K562 (cell line): Measurements from ENCODE around the gene MERTK. TPM values are rescaled to one million over a fixed set of nuclear protein-coding genes. Genes with fewer than 3 reads are reported as not detected.
A peak's percentile ranks its signal among the peaks of the same experiment; 100 is the strongest.

ENCODE experiments used
- EP400 ChIP-seq: fragments of 450-650 bp; IDR thresholded peaks from 2 replicates; pipeline ENCODE4 v1.6.1; 2017; ENCODE audit warnings: antibody characterized with exemption, mild to moderate bottlenecking, moderate library complexity
- FOXJ3 ChIP-seq: sonication (generic); formaldehyde crosslinking; IDR thresholded peaks from 2 replicates; pipeline ENCODE4 v1.4.0; 2020; ENCODE audit warnings: mild to moderate bottlenecking, missing genetic modification reagents
- HDAC1 ChIP-seq, 2 experiments: fragments of 450-650 bp; IDR thresholded peaks; 2 replicates each; pipeline ENCODE4 v1.6.1; 2016 to 2017; ENCODE audit warnings: inconsistent platforms in 1 of 2, mild to moderate bottlenecking in 1 of 2, moderate library complexity in 1 of 2
- ILK ChIP-seq: fragments of 450-650 bp; IDR thresholded peaks from 2 replicates; pipeline ENCODE4 v1.6.1; 2016; ENCODE audit warnings: missing genetic modification characterization, low read depth, mild to moderate bottlenecking, missing compliant biosample characterization, moderate library complexity, borderline replicate concordance
- JUND ChIP-seq, 2 experiments: IDR thresholded peaks; 2 replicates in 1 of 2; 3 replicates in 1 of 2; pipeline ENCODE4 v1.6.1; 2011; ENCODE audit warnings: borderline replicate concordance in 2 of 2, low read depth in 2 of 2, low read length in 2 of 2, improper control_type of control experiment in 1 of 2, missing biosample characterization in 1 of 2, missing genetic modification characterization in 1 of 2, missing genetic modification reagents in 1 of 2
- KLF10 ChIP-seq: fragments of 250-450 bp; sonication (Bioruptor Pico); IDR thresholded peaks from 2 replicates; pipeline ENCODE4 v1.6.1; 2021; ENCODE audit warnings: matching md5 sums
- MCM5 ChIP-seq: fragments of 450-650 bp; IDR thresholded peaks from 2 replicates; pipeline ENCODE4 v1.6.1; 2016; ENCODE audit warnings: low read depth
- NFE2 ChIP-seq: IDR thresholded peaks from 2 replicates; pipeline ENCODE4 v1.6.1; 2014; ENCODE audit warnings: antibody characterized with exemption, low read depth
- PRPF4 ChIP-seq: fragments of 200-400 bp; formaldehyde crosslinking; IDR thresholded peaks from one replicate; pipeline ENCODE4 v1.6.1; 2017; ENCODE audit warnings: low read length, low read depth, mild to moderate bottlenecking; ENCODE audit not compliant: insufficient read depth, poor library complexity, severe bottlenecking
- ZNF140 ChIP-seq: fragments of 250-450 bp; sonication (Bioruptor Pico); IDR thresholded peaks from 2 replicates; pipeline ENCODE4 v1.8.0; 2021; ENCODE audit warnings: moderate library complexity, mild to moderate bottlenecking, inconsistent platforms
- ZNF184 ChIP-seq: sonication (generic); formaldehyde crosslinking; IDR thresholded peaks from 2 replicates; pipeline ENCODE4 v1.5.0; 2020; ENCODE audit warnings: missing genetic modification reagents
- ZNF282 ChIP-seq: sonication (generic); formaldehyde crosslinking; IDR thresholded peaks from 2 replicates; pipeline ENCODE4 v1.8.1; 2023; ENCODE audit warnings: missing genetic modification reagents
- polyA plus RNA-seq, 8 experiments: library from polyadenylated mRNA; depleted of rRNA in 4 of 8; stranded (reverse) in 5 of 8; unstranded in 3 of 8; fragments of >200 nt; fragmentation: Nextera tagmentation in 2 of 8; fragmentation: Illumina TruSeq in 1 of 8; extraction: Ambion mirVana in 2 of 8; extraction: Trizol in 1 of 8; gene quantifications; 2 replicates each; pipeline versions ENCODE4 v1.2.1 to v1.2.3, GENCODE V29; 2011 to 2014; ENCODE audit warnings: inconsistent platforms in 1 of 8, missing spikeins in 1 of 8
- total RNA-seq, 7 experiments: library from RNA; depleted of rRNA in 6 of 7; stranded (reverse); fragments of >200 nt in 6 of 7; fragmentation: Illumina TruSeq in 2 of 7; extraction: Trizol in 2 of 7; gene quantifications; 2 replicates each; pipeline versions ENCODE4 v1.2.1 to v1.2.3, GENCODE V29; 2011 to 2021; ENCODE audit warnings: low replicate concordance in 1 of 7
- TF ChIP-seq, protein P1 (sequence below), 2 experiments: fragments of 450-650 bp; conservative IDR thresholded peaks; 2 replicates each; pipeline ENCODE4 v1.6.1; 2017; ENCODE audit warnings: mild to moderate bottlenecking in 2 of 2, moderate library complexity in 2 of 2
- TF ChIP-seq, protein P2 (sequence below), 2 experiments: fragments of 250-450 bp in 1 of 2; fragments of 450-650 bp in 1 of 2; sonication (Bioruptor Pico) in 1 of 2; IDR thresholded peaks; 2 replicates each; pipeline versions ENCODE4 v1.6.1 to v1.8.0; 2016 to 2021; ENCODE audit warnings: mild to moderate bottlenecking in 2 of 2, moderate library complexity in 2 of 2, missing compliant biosample characterization in 1 of 2, missing genetic modification characterization in 1 of 2
- TF ChIP-seq, protein P3 (sequence below): fragments of 250-450 bp; sonication (Bioruptor Pico); IDR thresholded peaks from 2 replicates; pipeline ENCODE4 v1.4.0; 2020
- TF ChIP-seq, protein P4 (sequence below), 2 experiments: fragments of 150-350 bp in 1 of 2; IDR thresholded peaks; 2 replicates each; pipeline ENCODE4 v1.6.1; 2012 to 2016; ENCODE audit warnings: low read depth in 2 of 2, low read length in 2 of 2, mild to moderate bottlenecking in 1 of 2, moderate library complexity in 1 of 2
- TF ChIP-seq, protein P5 (sequence below): fragments of 250-450 bp; sonication (Bioruptor Pico); IDR thresholded peaks from 2 replicates; pipeline ENCODE4 v1.5.0; 2021; ENCODE audit warnings: mild to moderate bottlenecking, borderline replicate concordance

Gene MERTK
- total and polyA plus RNA-seq, 9 of the 15 experiments (the other 6 are each of a cell fraction or from before 2014, with no cell fraction given) = 0.23 to 1.6 (median 0.74) TPM

DNA sequence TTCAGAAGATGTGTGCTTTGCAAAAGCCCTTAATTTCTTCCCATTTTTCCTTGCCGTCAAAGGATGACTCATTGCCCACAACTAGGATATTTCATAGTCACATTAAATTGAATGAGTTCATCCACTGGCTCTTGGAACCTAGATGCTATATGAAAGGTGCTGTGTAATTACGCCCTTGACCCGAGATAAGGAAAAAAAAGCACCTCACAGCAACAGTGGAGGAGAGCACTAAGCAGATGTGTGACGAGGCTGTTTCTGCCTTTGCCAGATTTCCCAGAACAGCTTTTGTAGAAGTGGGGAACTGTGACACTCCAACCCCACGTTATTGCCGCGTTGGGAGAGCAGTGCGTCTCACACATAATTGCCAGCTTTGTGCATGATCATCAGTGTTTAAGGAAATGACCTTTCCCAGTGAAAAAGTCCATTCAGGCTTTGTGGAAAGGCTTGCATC lies 123.4 kb downstream of the MERTK start (continued):
- TF ChIP-seq, protein P1, sequence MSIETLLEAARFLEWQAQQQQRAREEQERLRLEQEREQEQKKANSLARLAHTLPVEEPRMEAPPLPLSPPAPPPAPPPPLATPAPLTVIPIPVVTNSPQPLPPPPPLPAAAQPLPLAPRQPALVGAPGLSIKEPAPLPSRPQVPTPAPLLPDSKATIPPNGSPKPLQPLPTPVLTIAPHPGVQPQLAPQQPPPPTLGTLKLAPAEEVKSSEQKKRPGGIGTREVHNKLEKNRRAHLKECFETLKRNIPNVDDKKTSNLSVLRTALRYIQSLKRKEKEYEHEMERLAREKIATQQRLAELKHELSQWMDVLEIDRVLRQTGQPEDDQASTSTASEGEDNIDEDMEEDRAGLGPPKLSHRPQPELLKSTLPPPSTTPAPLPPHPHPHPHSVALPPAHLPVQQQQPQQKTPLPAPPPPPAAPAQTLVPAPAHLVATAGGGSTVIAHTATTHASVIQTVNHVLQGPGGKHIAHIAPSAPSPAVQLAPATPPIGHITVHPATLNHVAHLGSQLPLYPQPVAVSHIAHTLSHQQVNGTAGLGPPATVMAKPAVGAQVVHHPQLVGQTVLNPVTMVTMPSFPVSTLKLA (conservative IDR thresholded peaks at IDR 0.05) = 0 out of 4 replicates have a peak, but pooled peaks of 1 of the 2 experiments have one; percentile 27
- TF ChIP-seq ZNF282 (CRISPR knock-in tag) = no peak
- TF ChIP-seq HDAC1 (IDR thresholded peaks at IDR 0.05) = peak in 1 of 2 experiments; percentile 82; a peak in 2 of 4 replicates
- no peak for TF ChIP-seq ZNF184 (CRISPR knock-in tag)
- TF ChIP-seq, protein P2, sequence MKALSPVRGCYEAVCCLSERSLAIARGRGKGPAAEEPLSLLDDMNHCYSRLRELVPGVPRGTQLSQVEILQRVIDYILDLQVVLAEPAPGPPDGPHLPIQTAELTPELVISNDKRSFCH (CRISPR knock-in tag; IDR thresholded peaks at IDR 0.05) = no peak
- TF ChIP-seq, protein P2 (tag; IDR thresholded peaks at IDR 0.05) = no peak
- TF ChIP-seq, protein P3, sequence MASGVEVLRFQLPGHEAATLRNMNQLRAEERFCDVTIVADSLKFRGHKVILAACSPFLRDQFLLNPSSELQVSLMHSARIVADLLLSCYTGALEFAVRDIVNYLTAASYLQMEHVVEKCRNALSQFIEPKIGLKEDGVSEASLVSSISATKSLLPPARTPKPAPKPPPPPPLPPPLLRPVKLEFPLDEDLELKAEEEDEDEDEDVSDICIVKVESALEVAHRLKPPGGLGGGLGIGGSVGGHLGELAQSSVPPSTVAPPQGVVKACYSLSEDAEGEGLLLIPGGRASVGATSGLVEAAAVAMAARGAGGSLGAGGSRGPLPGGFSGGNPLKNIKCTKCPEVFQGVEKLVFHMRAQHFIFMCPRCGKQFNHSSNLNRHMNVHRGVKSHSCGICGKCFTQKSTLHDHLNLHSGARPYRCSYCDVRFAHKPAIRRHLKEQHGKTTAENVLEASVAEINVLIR = no peak
- TF ChIP-seq PRPF4 = no peak
- TF ChIP-seq MCM5 = no peak
- TF ChIP-seq ILK (tag) = no peak
- TF ChIP-seq, protein P4, sequence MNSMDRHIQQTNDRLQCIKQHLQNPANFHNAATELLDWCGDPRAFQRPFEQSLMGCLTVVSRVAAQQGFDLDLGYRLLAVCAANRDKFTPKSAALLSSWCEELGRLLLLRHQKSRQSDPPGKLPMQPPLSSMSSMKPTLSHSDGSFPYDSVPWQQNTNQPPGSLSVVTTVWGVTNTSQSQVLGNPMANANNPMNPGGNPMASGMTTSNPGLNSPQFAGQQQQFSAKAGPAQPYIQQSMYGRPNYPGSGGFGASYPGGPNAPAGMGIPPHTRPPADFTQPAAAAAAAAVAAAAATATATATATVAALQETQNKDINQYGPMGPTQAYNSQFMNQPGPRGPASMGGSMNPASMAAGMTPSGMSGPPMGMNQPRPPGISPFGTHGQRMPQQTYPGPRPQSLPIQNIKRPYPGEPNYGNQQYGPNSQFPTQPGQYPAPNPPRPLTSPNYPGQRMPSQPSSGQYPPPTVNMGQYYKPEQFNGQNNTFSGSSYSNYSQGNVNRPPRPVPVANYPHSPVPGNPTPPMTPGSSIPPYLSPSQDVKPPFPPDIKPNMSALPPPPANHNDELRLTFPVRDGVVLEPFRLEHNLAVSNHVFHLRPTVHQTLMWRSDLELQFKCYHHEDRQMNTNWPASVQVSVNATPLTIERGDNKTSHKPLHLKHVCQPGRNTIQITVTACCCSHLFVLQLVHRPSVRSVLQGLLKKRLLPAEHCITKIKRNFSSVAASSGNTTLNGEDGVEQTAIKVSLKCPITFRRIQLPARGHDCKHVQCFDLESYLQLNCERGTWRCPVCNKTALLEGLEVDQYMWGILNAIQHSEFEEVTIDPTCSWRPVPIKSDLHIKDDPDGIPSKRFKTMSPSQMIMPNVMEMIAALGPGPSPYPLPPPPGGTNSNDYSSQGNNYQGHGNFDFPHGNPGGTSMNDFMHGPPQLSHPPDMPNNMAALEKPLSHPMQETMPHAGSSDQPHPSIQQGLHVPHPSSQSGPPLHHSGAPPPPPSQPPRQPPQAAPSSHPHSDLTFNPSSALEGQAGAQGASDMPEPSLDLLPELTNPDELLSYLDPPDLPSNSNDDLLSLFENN (IDR thresholded peaks at IDR 0.05; ENCODE audit: low read depth in 2 of 2, low read length in 2 of 2) = no peak
- no peak for TF ChIP-seq ZNF140 (CRISPR knock-in tag)
- TF ChIP-seq, protein P5, sequence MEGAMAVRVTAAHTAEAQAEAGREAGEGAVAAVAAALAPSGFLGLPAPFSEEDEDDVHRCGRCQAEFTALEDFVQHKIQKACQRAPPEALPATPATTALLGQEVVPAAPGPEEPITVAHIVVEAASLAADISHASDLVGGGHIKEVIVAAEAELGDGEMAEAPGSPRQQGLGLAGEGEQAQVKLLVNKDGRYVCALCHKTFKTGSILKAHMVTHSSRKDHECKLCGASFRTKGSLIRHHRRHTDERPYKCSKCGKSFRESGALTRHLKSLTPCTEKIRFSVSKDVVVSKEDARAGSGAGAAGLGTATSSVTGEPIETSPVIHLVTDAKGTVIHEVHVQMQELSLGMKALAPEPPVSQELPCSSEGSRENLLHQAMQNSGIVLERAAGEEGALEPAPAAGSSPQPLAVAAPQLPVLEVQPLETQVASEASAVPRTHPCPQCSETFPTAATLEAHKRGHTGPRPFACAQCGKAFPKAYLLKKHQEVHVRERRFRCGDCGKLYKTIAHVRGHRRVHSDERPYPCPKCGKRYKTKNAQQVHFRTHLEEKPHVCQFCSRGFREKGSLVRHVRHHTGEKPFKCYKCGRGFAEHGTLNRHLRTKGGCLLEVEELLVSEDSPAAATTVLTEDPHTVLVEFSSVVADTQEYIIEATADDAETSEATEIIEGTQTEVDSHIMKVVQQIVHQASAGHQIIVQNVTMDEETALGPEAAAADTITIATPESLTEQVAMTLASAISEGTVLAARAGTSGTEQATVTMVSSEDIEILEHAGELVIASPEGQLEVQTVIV (CRISPR knock-in tag) = no peak
- TF ChIP-seq NFE2 = peak; percentile 87
- peak; percentile 39; the same call in 1 of the 2 replicates for TF ChIP-seq EP400
- no peak for TF ChIP-seq FOXJ3 (CRISPR knock-in tag)
- TF ChIP-seq JUND (IDR thresholded peaks at IDR 0.05; ENCODE audit: borderline replicate concordance, low read depth, low read length) = peak; percentile 97
- peak; percentile 98 for TF ChIP-seq JUND (tag; IDR thresholded peaks at IDR 0.05; ENCODE audit: borderline replicate concordance, low read depth, low read length)
- no peak for TF ChIP-seq KLF10 (CRISPR knock-in tag)
